ENCODE results near the gene CDHR2.

DNA sequence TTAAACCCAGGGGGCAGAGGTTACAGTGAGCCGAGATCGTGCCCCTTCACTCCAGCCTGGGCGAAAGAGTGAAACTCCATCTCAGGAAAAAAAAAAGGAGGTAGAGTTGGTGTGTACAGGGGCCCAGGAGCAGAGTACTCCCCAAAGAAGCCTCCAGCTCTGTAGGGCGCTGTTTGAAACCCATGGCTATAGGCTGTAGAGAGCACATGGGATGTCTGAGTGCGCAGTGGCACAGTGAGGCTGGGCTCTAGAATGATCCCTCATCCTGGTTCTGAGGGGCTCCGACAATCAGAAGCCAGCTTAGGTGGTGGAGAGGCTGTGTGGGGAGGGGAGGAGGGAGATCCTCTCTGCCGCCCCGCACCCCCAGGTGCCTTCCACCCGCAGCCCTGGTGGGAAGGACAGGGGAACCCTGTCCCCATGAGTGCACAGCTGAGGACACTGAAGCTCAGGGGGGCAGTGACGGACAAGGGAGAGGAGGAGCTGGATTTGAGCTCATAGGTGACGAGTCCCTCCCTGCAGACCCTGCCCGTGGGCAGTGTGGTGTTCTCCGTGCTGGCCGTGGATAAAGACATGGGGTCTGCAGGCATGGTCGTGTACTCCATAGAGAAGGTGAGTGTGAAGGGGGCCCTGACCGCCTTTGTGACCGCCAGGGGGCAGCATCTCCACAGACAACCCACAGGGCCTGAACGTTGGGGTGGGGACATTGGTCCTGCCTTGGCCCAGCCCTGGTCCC, 24.6 kb downstream of the CDHR2 start:
- TF ChIP-seq EZH2phosphoT487 (IDR thresholded peaks at IDR 0.05; ENCODE audit: insufficient read depth, low read depth) (no peak), EZH2 (IDR thresholded peaks at IDR 0.05; ENCODE audit: insufficient read depth, poor library complexity, severe bottlenecking) (no peak)
